SK-N-MC (cell line): Measurements from ENCODE around the gene EPB41L4A.

Experiments
- DNase-seq: peaks from one replicate; pipeline ENCODE4 v3.0.0-alpha.2; 2011; ENCODE audit warnings: low read depth, low spot score
- H3K27ac ChIP-seq: fragments of 200-600 bp; sonication (generic); 2 replicates; pipeline ENCODE4 v1.5.1; 2016; ENCODE audit warnings: mixed run types
- H3K36me3 ChIP-seq: fragments of 200-600 bp; sonication (generic); 2 replicates; pipeline ENCODE4 v1.6.1; 2017; ENCODE audit warnings: antibody characterized with exemption, low read length, mixed read lengths; ENCODE audit not compliant: insufficient read depth
- H3K4me3 ChIP-seq: fragments of 200-600 bp; sonication (generic); 2 replicates; pipeline ENCODE4 v1.5.1; 2016
- H3K9ac ChIP-seq: fragments of 200-600 bp; sonication (generic); 2 replicates; pipeline ENCODE4 v1.8.0; 2017; ENCODE audit warnings: mixed run types, mixed read lengths; ENCODE audit not compliant: insufficient read length
- H3K9me3 ChIP-seq: fragments of 200-600 bp; sonication (generic); 2 replicates; pipeline ENCODE4 v1.6.1; 2017; ENCODE audit warnings: low read depth, mild to moderate bottlenecking, antibody characterized with exemption, low read length, moderate library complexity, mixed read lengths
- EZH2 ChIP-seq: fragments of 200-600 bp; sonication (generic); IDR thresholded peaks from one replicate; pipeline ENCODE4 v1.6.1; 2017; ENCODE audit warnings: antibody characterized with exemption
- FOXP2 ChIP-seq: optimal IDR thresholded peaks from 2 replicates; pipeline ENCODE3; 2011; ENCODE audit warnings: mild to moderate bottlenecking, moderate library complexity; ENCODE audit not compliant: insufficient read depth; ENCODE audit errors: extremely low read length, control extremely low read depth
- POLR2AphosphoS5 ChIP-seq: IDR thresholded peaks from 2 replicates; pipeline ENCODE4 v1.6.1; 2012; ENCODE audit warnings: mild to moderate bottlenecking, low read depth, low read length, borderline replicate concordance

Gene EPB41L4A

GRCh38 chr5:112254303-112254702, 164.8 kb downstream of the EPB41L4A start:
- Histone ChIP-seq H3K4me3 (no peak overlapping the region), H3K36me3 (no peaks in the 10 kb centered on the region), H3K9me3 (no peaks in the 10 kb centered on the region), H3K9ac (no peak overlapping the region), H3K27ac (no peak overlapping the region)
- TF ChIP-seq POLR2AphosphoS5 (no peak), FOXP2 (no peak), EZH2 (no peak)
- DNase-seq: no peak

DNA sequence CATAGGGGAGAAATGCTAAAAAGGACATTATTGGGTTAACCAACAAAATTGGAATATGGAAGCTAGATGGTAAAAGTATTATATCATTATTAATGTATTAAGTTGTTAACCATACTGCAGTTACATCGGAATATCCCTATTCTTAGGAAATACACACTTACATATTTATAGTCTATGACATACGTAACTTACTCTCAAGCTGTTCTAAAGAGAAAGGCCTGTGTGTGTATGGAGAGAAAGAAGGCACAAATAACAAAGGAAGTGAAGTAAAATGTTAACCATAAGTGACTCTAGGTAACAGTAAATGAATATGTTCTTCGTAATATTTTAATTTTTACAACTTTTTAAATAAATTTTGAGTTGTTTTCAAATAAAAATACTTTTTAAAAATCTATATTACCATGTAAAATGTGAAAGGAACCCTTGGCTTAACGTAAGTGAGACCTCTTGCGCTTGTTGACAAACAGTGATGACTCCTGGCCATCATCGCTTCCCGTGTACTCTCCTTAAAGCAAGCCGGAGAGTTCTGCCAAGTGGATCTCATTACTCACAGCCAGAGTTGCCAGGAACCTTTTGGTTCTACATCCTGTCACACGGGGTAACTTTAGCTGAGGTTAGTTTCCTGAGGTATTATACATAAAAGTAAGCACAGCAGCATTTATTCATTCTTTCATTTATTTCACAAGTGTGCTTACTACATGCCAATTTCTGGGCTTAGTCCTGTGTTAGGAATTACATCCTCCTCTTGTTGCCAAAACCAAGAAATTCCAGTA, 165.4 kb downstream of the EPB41L4A start:
- TF ChIP-seq EZH2 (no peak), FOXP2 (no peak)
- no peak for DNase-seq
- H3K36me3 ChIP-seq: no peaks in the 10 kb centered on the region
- no peak overlapping the region for H3K9ac ChIP-seq
- no peak overlapping the region for H3K27ac ChIP-seq
- H3K9me3 ChIP-seq: no peaks in the 10 kb centered on the region
- H3K4me3 ChIP-seq: no peak overlapping the region

DNA sequence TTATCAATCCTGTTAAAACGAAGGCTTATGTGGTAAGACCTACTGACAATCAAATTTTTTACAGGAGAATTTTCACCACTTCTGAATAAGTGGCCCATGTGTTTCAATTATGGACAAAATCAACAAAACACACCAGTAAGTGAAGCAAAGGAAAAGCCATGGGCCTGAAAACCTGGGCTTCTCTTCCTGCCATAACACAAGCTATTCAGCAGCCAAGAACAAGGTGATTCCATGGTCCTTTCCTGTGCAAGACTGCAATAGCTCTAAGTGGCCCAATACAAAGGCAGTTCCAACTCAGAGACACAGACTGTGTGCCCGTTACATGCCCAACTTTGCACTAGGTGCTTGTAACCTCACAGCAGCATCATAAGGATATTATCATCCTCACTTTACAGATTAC, 168.5 kb downstream of the EPB41L4A start:
- Histone ChIP-seq H3K4me3 (no peak overlapping the region), H3K9me3 (no peaks in the 10 kb centered on the region), H3K9ac (no peak overlapping the region), H3K36me3 (no peaks in the 10 kb centered on the region), H3K27ac (no peak overlapping the region)
- TF ChIP-seq EZH2: no peak
- TF ChIP-seq POLR2AphosphoS5: no peak
- TF ChIP-seq FOXP2: no peak
- no peak for DNase-seq

DNA sequence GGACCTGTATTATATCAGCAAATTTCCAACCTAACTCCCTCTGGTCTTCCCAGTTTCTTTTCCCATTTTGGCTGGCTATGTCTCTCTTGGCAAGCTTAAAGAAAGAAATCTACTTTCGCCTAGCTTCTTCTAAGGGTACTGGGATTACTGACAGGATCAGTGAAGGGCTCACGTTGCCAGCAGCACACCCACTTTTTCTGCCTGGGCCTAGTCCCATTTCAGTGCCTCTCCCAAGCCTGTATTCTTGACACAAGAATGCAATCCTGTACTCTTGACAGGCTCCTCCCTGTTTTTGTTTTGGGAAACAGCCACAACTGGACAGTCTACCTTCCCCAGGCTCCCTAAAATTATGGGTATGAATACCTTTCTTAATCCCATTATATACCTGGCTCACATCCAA, 170.5 kb downstream of the EPB41L4A start:
- no peak overlapping the region for H3K4me3 ChIP-seq
- DNase-seq: no peak
- no peaks in the 10 kb centered on the region for H3K9me3 ChIP-seq
- TF ChIP-seq POLR2AphosphoS5 (no peak), FOXP2 (no peak), EZH2 (no peak)
- H3K9ac ChIP-seq: no peak overlapping the region
- H3K27ac ChIP-seq: no peak overlapping the region
- H3K36me3 ChIP-seq: no peaks in the 10 kb centered on the region

GRCh38 chr5:112247960-112248359, 171.1 kb downstream of the EPB41L4A start:
- Histone ChIP-seq H3K36me3 (no peaks in the 10 kb centered on the region), H3K9ac (no peak overlapping the region), H3K27ac (no peak overlapping the region), H3K4me3 (no peak overlapping the region), H3K9me3 (no peaks in the 10 kb centered on the region)
- no peak for DNase-seq
- no peak for TF ChIP-seq EZH2
- no peak for TF ChIP-seq FOXP2
- no peak for TF ChIP-seq POLR2AphosphoS5

DNA sequence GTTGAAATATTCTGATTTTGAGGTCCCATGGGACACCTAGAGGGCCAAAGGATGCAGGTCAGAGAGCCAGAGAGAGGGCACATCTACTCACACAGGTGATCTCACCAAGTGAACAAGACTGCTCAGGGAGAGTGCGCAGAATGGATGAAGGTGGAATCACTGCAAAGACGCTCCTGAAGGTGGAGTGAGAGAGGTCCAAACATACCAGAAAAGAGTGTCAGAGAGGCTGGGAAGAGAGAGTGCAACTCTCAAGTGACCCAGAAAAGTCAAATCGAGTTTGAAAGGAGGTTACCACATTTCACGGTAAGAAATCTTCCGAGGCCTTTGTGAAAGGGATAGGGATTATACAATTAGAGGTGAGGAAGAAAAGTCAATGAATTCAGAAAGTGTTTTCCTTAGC, 173.4 kb downstream of the EPB41L4A start:
- H3K9me3 ChIP-seq: no peaks in the 10 kb centered on the region
- H3K36me3 ChIP-seq: no peaks in the 10 kb centered on the region
- no peak overlapping the region for H3K9ac ChIP-seq
- H3K4me3 ChIP-seq: no peak overlapping the region
- H3K27ac ChIP-seq: no peak overlapping the region
- TF ChIP-seq POLR2AphosphoS5 (no peak), FOXP2 (no peak), EZH2 (no peak)
- DNase-seq: no peak

DNA sequence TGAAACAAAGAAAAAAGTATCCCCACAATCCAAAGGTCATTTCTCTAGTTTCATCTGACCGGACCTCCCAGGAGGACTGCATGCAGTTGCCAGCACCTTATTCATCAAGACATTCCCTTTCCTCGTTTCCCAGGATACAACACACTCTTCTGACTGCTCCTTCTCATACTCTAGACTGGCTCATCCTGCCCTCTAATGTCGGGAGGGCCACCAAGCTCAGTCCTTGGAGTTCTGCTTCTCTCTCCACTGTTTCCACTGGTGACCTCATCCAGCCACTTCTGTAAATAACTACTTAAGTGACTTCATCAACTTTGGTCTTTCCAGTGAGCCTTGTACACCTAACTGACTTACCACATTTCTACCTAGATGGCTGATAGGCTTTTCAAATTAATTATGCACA, 179.1 kb downstream of the EPB41L4A start:
- no peak overlapping the region for H3K4me3 ChIP-seq
- H3K36me3 ChIP-seq: no peaks in the 10 kb centered on the region
- no peak overlapping the region for H3K9ac ChIP-seq
- no peaks in the 10 kb centered on the region for H3K9me3 ChIP-seq
- H3K27ac ChIP-seq: no peak overlapping the region
- no peak for DNase-seq
- no peak for TF ChIP-seq EZH2
- no peak for TF ChIP-seq FOXP2
- no peak for TF ChIP-seq POLR2AphosphoS5

- H3K9ac ChIP-seq: no peak overlapping the region
- no peak overlapping the region for H3K4me3 ChIP-seq
- no peaks in the 10 kb centered on the region for H3K36me3 ChIP-seq
- H3K9me3 ChIP-seq: no peaks in the 10 kb centered on the region
- H3K27ac ChIP-seq: no peak overlapping the region
- TF ChIP-seq EZH2 (no peak), POLR2AphosphoS5 (no peak), FOXP2 (no peak)
- DNase-seq: no peak
Observed at GRCh38 chr5:112238473-112238872, 180.6 kb downstream of the EPB41L4A start.

- Histone ChIP-seq H3K36me3 (no peaks in the 10 kb centered on the region), H3K4me3 (no peak overlapping the region), H3K9ac (no peak overlapping the region), H3K27ac (no peak overlapping the region), H3K9me3 (no peaks in the 10 kb centered on the region)
- no peak for DNase-seq
- TF ChIP-seq POLR2AphosphoS5: no peak
- TF ChIP-seq EZH2: no peak
- no peak for TF ChIP-seq FOXP2
Observed at GRCh38 chr5:112237456-112237855, 181.6 kb downstream of the EPB41L4A start.
